Neural crest cell (in vitro differentiated cells): ENCODE data around the gene TREX2. TPM values are rescaled to one million over a fixed set of nuclear protein-coding genes. Genes with fewer than 3 reads are reported as not detected.

Experiments
- DNase-seq: peaks from one replicate; pipeline ENCODE4 v3.0.0; 2021; ENCODE audit warnings: low read depth, mixed read lengths, low spot score
- H3K27ac Mint-ChIP-seq: one replicate; pipeline ENCODE4 v1.8.0; 2021; ENCODE audit warnings: mild to moderate bottlenecking, mixed read lengths; ENCODE audit not compliant: unreplicated experiment
- H3K27me3 Mint-ChIP-seq: 2 replicates; pipeline ENCODE4 v1.8.0; 2021; ENCODE audit warnings: low read depth, mild to moderate bottlenecking, mixed read lengths
- H3K36me3 Mint-ChIP-seq: 2 replicates; pipeline ENCODE4 v1.8.0; 2021; ENCODE audit warnings: low read depth, mild to moderate bottlenecking, mixed read lengths
- H3K4me1 Mint-ChIP-seq: 2 replicates; pipeline ENCODE4 v1.8.0; 2021; ENCODE audit warnings: mixed read lengths
- H3K4me3 Mint-ChIP-seq: one replicate; pipeline ENCODE4 v1.8.0; 2021; ENCODE audit warnings: mild to moderate bottlenecking, mixed read lengths
- H3K9me3 Mint-ChIP-seq: 2 replicates; pipeline ENCODE4 v1.8.0; 2021; ENCODE audit warnings: mixed read lengths
- CTCF ChIP-seq: fragments of 200-600 bp; sonication (generic); conservative IDR thresholded peaks from 2 replicates; pipeline ENCODE4 v1.5.0; 2021; ENCODE audit warnings: antibody characterized with exemption, mild to moderate bottlenecking
- total RNA-seq: library from RNA; stranded (reverse); gene quantifications from 2 replicates; pipeline ENCODE4 v1.2.1, GENCODE V29; 2021

The TREX2 gene
- total RNA-seq, 1 donor from 2014 or later = 0.77 TPM

- Mint-ChIP-seq H3K27me3 (peaks cover 19% of the 10 kb centered on the region), H3K27ac (no peak overlapping the region), H3K4me1 (peaks cover 7% of the 10 kb centered on the region), H3K36me3 (no peaks in the 10 kb centered on the region), H3K4me3 (no peak overlapping the region), H3K9me3 (no peaks in the 10 kb centered on the region)
- TF ChIP-seq CTCF = no peak
- no peak for DNase-seq
These were observed 36.3 kb downstream of the TREX2 start for GRCh38 chrX:153409414-153410101.

- no peak overlapping the region for H3K4me3 Mint-ChIP-seq
- DNase-seq = no peak
- peaks cover 7% of the 10 kb centered on the region for H3K4me1 Mint-ChIP-seq
- H3K9me3 Mint-ChIP-seq = no peaks in the 10 kb centered on the region
- H3K27ac Mint-ChIP-seq = no peak overlapping the region
- no peak for TF ChIP-seq CTCF
- peaks cover 21% of the 10 kb centered on the region for H3K27me3 Mint-ChIP-seq
- no peaks in the 10 kb centered on the region for H3K36me3 Mint-ChIP-seq
These were observed 36.9 kb downstream of the TREX2 start for GRCh38 chrX:153408871-153409351.

GRCh38 chrX:153408221-153408721, 37.6 kb downstream of the TREX2 start:
- H3K36me3 Mint-ChIP-seq = no peaks in the 10 kb centered on the region
- DNase-seq = no peak
- H3K27me3 Mint-ChIP-seq = peaks cover 22% of the 10 kb centered on the region
- H3K9me3 Mint-ChIP-seq = peaks cover under 1% of the 10 kb centered on the region
- H3K4me1 Mint-ChIP-seq = peaks cover 7% of the 10 kb centered on the region
- TF ChIP-seq CTCF = no peak
- no peak overlapping the region for H3K4me3 Mint-ChIP-seq
- H3K27ac Mint-ChIP-seq = no peak overlapping the region

- Mint-ChIP-seq H3K27me3 (peaks cover 28% of the 10 kb centered on the region), H3K36me3 (no peaks in the 10 kb centered on the region), H3K4me3 (no peak overlapping the region), H3K27ac (no peak overlapping the region), H3K9me3 (peaks cover 6% of the 10 kb centered on the region), H3K4me1 (peaks cover 7% of the 10 kb centered on the region)
- no peak for TF ChIP-seq CTCF
- DNase-seq = no peak
These were observed 38.1 kb downstream of the TREX2 start for GRCh38 chrX:153407736-153408135.

GRCh38 chrX:153406903-153407302, 39.0 kb downstream of the TREX2 start:
- H3K4me1 Mint-ChIP-seq = peaks cover 7% of the 10 kb centered on the region
- H3K36me3 Mint-ChIP-seq = no peaks in the 10 kb centered on the region
- H3K27ac Mint-ChIP-seq = no peak overlapping the region
- H3K9me3 Mint-ChIP-seq = peaks cover 10% of the 10 kb centered on the region
- H3K4me3 Mint-ChIP-seq = no peak overlapping the region
- DNase-seq = no peak
- peaks cover 23% of the 10 kb centered on the region for H3K27me3 Mint-ChIP-seq
- TF ChIP-seq CTCF = no peak
